ENCODE measurements around the gene MYH3. TPM values are rescaled to one million over a fixed set of nuclear protein-coding genes. Genes with fewer than 3 reads are reported as not detected.

Gene MYH3
- polyA plus RNA-seq, 1 donor (not counting 4 experiments of a cell fraction or from before 2014, with no cell fraction given), result 0.83 TPM

DNA sequence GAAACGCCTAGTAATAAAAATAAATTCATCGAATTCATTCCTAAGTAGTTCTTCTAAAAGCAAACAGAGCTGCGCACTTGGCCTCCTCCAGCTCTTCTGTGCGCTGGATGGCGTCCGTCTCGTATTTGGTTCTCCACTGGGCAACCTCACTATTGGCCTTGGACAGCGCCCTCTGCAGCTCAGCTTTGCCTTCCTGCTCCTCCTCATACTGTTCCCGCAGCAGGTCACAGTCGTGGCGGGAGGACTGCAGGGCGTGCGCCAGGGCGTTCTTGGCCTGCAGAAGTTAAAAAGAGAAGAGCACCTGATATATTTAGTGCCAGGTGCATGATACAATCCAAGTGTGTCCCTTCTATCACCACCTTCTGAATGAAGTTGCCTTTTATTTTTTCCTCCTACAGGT lies 21.8 kb downstream of the MYH3 start:
- peaks cover 0 to 3% of the 10 kb centered on the region in 2 experiments for H3K36me3 ChIP-seq (ENCODE audit: control insufficient read depth in 2 of 2, extremely low read depth in 1 of 2, insufficient read depth in 2 of 2, low read length in 2 of 2)
- no peak overlapping the region for H3K4me2 ChIP-seq (ENCODE audit: control insufficient read depth, extremely low read depth, insufficient read depth, low read depth, low read length)
- H2AFZ ChIP-seq (ENCODE audit: control insufficient read depth, low read length), result no peak overlapping the region
- no peaks in the 10 kb centered on the region for H4K20me1 ChIP-seq (ENCODE audit: control insufficient read depth, extremely low read depth, insufficient read depth, low read length)
- H3K27me3 ChIP-seq (ENCODE audit: control insufficient read depth, extremely low read depth, insufficient read depth, low read length), result no peaks in the 10 kb centered on the region
- H3K4me3 ChIP-seq (ENCODE audit: control insufficient read depth in 2 of 3, extremely low read depth in 1 of 3, insufficient read depth in 2 of 3, low read depth in 1 of 3, low read length in 3 of 3), result no peak overlapping the region
- H3K9ac ChIP-seq (ENCODE audit: control insufficient read depth, extremely low read depth, insufficient read depth, low read length), result no peak overlapping the region
- H3K9me3 ChIP-seq (ENCODE audit: control insufficient read depth, low read depth, low read length), result no peaks in the 10 kb centered on the region
- H3K9me1 ChIP-seq (ENCODE audit: control insufficient read depth, extremely low read depth, insufficient read depth, low read length), result no peaks in the 10 kb centered on the region
- no peak overlapping the region for H3K27ac ChIP-seq (ENCODE audit: control insufficient read depth, insufficient read depth, low read length)
- TF ChIP-seq, protein P1, sequence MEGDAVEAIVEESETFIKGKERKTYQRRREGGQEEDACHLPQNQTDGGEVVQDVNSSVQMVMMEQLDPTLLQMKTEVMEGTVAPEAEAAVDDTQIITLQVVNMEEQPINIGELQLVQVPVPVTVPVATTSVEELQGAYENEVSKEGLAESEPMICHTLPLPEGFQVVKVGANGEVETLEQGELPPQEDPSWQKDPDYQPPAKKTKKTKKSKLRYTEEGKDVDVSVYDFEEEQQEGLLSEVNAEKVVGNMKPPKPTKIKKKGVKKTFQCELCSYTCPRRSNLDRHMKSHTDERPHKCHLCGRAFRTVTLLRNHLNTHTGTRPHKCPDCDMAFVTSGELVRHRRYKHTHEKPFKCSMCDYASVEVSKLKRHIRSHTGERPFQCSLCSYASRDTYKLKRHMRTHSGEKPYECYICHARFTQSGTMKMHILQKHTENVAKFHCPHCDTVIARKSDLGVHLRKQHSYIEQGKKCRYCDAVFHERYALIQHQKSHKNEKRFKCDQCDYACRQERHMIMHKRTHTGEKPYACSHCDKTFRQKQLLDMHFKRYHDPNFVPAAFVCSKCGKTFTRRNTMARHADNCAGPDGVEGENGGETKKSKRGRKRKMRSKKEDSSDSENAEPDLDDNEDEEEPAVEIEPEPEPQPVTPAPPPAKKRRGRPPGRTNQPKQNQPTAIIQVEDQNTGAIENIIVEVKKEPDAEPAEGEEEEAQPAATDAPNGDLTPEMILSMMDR (optimal IDR thresholded peaks at IDR 0.05 in 1 of 3, IDR thresholded peaks at IDR 0.05 in 1 of 3, conservative IDR thresholded peaks at IDR 0.05 in 1 of 3; ENCODE audit: extremely low read depth in 1 of 3, insufficient read depth in 2 of 3, low read length in 3 of 3), result no peak
- no peak for TF ChIP-seq EZH2 (IDR thresholded peaks at IDR 0.05; ENCODE audit: low read length)
- FAIRE-seq (no peak), DNase-seq (ENCODE audit: low read depth, low spot score) (no peak)
- H3K79me2 ChIP-seq (ENCODE audit: control insufficient read depth, insufficient read depth, low read length), result no peaks in the 10 kb centered on the region
- dilution Hi-C loops (cut with MboI; ENCODE audit: extremely low pct_ligation_motif_present, low sequenced_read_pairs), result no loop called here
- H3K4me1 ChIP-seq (ENCODE audit: control insufficient read depth, extremely low read depth, insufficient read depth, low read length), result peaks cover 6% of the 10 kb centered on the region

DNA sequence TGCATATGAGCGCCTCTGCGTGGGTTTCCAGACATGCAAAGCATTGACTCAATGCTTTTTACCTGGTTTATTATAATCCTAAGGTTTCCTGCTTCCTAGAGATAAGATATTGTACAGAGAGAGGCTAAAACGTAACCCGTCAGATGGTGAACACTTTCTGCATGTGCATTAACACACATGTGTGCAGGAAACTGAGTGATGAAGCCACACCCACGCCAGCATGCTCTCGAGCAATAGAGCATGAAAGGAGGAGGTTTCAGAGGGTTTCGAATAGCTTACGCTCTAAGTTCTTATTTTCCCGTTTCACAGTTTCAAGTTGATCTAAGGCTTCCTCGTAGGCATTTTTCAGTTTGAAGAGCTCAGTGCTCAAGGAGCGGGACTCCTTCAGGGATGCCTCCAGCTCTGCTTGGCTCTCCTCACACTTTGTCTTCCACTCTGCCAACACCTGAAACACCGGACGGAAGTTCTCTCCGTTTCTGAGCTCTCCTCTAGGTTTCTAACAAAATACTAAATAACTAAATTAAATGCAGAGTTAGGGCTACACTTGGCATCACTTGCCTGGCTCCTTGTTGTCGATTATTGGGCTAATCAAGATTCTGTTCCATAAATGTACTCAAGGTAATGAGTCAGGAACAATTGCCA lies 23.2 kb downstream of the MYH3 start:
- no peak for DNase-seq (ENCODE audit: low read depth, low spot score)
- Histone ChIP-seq H4K20me1 (ENCODE audit: control insufficient read depth, extremely low read depth, insufficient read depth, low read length) (no peaks in the 10 kb centered on the region), H3K9me3 (ENCODE audit: control insufficient read depth, low read depth, low read length) (no peaks in the 10 kb centered on the region), H3K4me1 (ENCODE audit: control insufficient read depth, extremely low read depth, insufficient read depth, low read length) (peaks cover 6% of the 10 kb centered on the region), H3K79me2 (ENCODE audit: control insufficient read depth, insufficient read depth, low read length) (no peaks in the 10 kb centered on the region), H3K9ac (ENCODE audit: control insufficient read depth, extremely low read depth, insufficient read depth, low read length) (no peak overlapping the region), H3K27ac (ENCODE audit: control insufficient read depth, insufficient read depth, low read length) (no peak overlapping the region), H3K36me3 (ENCODE audit: control insufficient read depth in 2 of 2, extremely low read depth in 1 of 2, insufficient read depth in 2 of 2, low read length in 2 of 2) (peaks cover 0 to 3% of the 10 kb centered on the region in 2 experiments), H3K27me3 (ENCODE audit: control insufficient read depth, extremely low read depth, insufficient read depth, low read length) (no peaks in the 10 kb centered on the region), H3K9me1 (ENCODE audit: control insufficient read depth, extremely low read depth, insufficient read depth, low read length) (no peaks in the 10 kb centered on the region), H3K4me2 (ENCODE audit: control insufficient read depth, extremely low read depth, insufficient read depth, low read depth, low read length) (no peak overlapping the region), H2AFZ (ENCODE audit: control insufficient read depth, low read length) (no peak overlapping the region), H3K4me3 (ENCODE audit: control insufficient read depth in 2 of 3, extremely low read depth in 1 of 3, insufficient read depth in 2 of 3, low read depth in 1 of 3, low read length in 3 of 3) (no peak overlapping the region)
- TF ChIP-seq, protein P1 (optimal IDR thresholded peaks at IDR 0.05 in 1 of 3, IDR thresholded peaks at IDR 0.05 in 1 of 3, conservative IDR thresholded peaks at IDR 0.05 in 1 of 3; ENCODE audit: extremely low read depth in 1 of 3, insufficient read depth in 2 of 3, low read length in 3 of 3), result no peak
- TF ChIP-seq EZH2 (IDR thresholded peaks at IDR 0.05; ENCODE audit: low read length), result no peak
- dilution Hi-C loops (cut with MboI; ENCODE audit: extremely low pct_ligation_motif_present, low sequenced_read_pairs), result no loop called here
- no peak for FAIRE-seq
